ENCODE measurements around the gene CLSTN2. TPM values are rescaled to one million over a fixed set of nuclear protein-coding genes. Genes with fewer than 3 reads are reported as not detected.

The CLSTN2 gene
- total RNA-seq, 4 donors from 2014 or later, result 2.7 to 5.0 (median 3.1) TPM

- Histone ChIP-seq H3K4me1 (no peaks in the 10 kb centered on the region), H3K9me3 (no peaks in the 10 kb centered on the region), H3K27me3 (no peaks in the 10 kb centered on the region), H3K4me3 (no peak overlapping the region), H3K36me3 (no peaks in the 10 kb centered on the region), H3K27ac (no peak overlapping the region)
- no peak for TF ChIP-seq CTCF (IDR thresholded peaks at IDR 0.05)
- TF ChIP-seq POLR2A (IDR thresholded peaks at IDR 0.05), result no peak
- no peak for DNase-seq
Observed at GRCh38 chr3:139975594-139976365, 40.8 kb downstream of the CLSTN2 start.

DNA sequence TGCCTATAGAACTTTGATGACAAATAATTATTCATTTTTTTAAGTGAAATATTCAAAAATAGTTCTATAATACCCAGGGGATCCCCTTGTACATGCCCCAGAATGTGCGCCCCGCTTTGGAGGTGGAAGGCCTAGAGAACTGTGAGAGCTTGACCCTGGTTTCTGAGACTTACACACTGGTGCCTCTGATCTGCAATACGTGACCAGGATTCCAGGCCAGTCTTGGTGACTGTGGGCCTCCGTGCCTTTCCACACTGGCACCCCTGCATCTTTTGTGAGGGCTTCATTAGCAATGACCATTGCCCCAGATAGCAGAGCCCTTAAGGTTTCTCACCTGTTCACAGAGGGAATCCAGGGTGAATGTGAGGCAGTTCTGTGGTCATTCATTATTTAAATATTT is 44.0 kb downstream of the CLSTN2 start:
- no peaks in the 10 kb centered on the region for H3K27me3 ChIP-seq
- no peak for DNase-seq
- H3K9me3 ChIP-seq, result no peaks in the 10 kb centered on the region
- no peak for TF ChIP-seq CTCF (IDR thresholded peaks at IDR 0.05)
- no peak for TF ChIP-seq POLR2A (IDR thresholded peaks at IDR 0.05)
- no peaks in the 10 kb centered on the region for H3K4me1 ChIP-seq
- H3K27ac ChIP-seq, result no peak overlapping the region
- no peaks in the 10 kb centered on the region for H3K36me3 ChIP-seq
- no peak overlapping the region for H3K4me3 ChIP-seq

GRCh38 chr3:139979991-139980390 is 45.0 kb downstream of the CLSTN2 start:
- H3K9me3 ChIP-seq, result no peaks in the 10 kb centered on the region
- no peaks in the 10 kb centered on the region for H3K27me3 ChIP-seq
- no peaks in the 10 kb centered on the region for H3K36me3 ChIP-seq
- no peak overlapping the region for H3K4me3 ChIP-seq
- no peaks in the 10 kb centered on the region for H3K4me1 ChIP-seq
- DNase-seq, result no peak
- H3K27ac ChIP-seq, result no peak overlapping the region
- TF ChIP-seq CTCF (IDR thresholded peaks at IDR 0.05), result no peak
- no peak for TF ChIP-seq POLR2A (IDR thresholded peaks at IDR 0.05)

- no peaks in the 10 kb centered on the region for H3K36me3 ChIP-seq
- H3K27me3 ChIP-seq, result no peaks in the 10 kb centered on the region
- TF ChIP-seq POLR2A (IDR thresholded peaks at IDR 0.05) (no peak), CTCF (IDR thresholded peaks at IDR 0.05) (no peak)
- no peak for DNase-seq
- no peak overlapping the region for H3K27ac ChIP-seq
- no peaks in the 10 kb centered on the region for H3K4me1 ChIP-seq
- H3K9me3 ChIP-seq, result no peaks in the 10 kb centered on the region
- no peak overlapping the region for H3K4me3 ChIP-seq
Observed at GRCh38 chr3:139982404-139982803, 47.4 kb downstream of the CLSTN2 start.

DNA sequence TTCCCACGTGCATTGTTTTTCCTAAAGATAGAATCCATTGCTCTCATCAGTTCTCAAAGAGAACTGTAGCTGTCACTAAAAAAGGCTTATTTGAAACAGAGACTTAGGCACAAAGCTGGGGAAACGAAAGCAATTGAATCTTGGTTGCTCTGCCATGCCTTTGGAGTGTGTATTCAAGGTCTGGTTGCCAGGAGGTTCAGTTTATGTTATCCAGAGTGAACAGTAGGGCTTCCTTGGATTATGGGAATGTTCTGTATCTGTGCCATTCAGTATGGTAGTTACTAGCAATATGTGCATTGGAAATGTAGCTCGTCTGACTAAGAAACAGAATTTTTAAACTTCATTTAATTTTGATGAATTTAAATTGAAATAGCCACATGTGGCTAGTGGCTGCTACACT is 50.6 kb downstream of the CLSTN2 start:
- H3K27ac ChIP-seq, result no peak overlapping the region
- no peaks in the 10 kb centered on the region for H3K9me3 ChIP-seq
- no peak for TF ChIP-seq CTCF (IDR thresholded peaks at IDR 0.05)
- TF ChIP-seq POLR2A (IDR thresholded peaks at IDR 0.05), result no peak
- no peak overlapping the region for H3K4me3 ChIP-seq
- DNase-seq, result no peak
- H3K36me3 ChIP-seq, result no peaks in the 10 kb centered on the region
- H3K4me1 ChIP-seq, result no peaks in the 10 kb centered on the region
- H3K27me3 ChIP-seq, result no peaks in the 10 kb centered on the region
